C4-2B (cell line): Measurements from ENCODE around the gene GLRX3.

Experiments used
- CTCF ChIP-seq: fragments of 450-650 bp; conservative IDR thresholded peaks from 2 replicates; pipeline ENCODE4 v1.5.1; 2017; ENCODE audit warnings: mild to moderate bottlenecking
- ZFX ChIP-seq: fragments of 450-650 bp; IDR thresholded peaks from 2 replicates; pipeline ENCODE4 v1.6.1; 2017

DNA sequence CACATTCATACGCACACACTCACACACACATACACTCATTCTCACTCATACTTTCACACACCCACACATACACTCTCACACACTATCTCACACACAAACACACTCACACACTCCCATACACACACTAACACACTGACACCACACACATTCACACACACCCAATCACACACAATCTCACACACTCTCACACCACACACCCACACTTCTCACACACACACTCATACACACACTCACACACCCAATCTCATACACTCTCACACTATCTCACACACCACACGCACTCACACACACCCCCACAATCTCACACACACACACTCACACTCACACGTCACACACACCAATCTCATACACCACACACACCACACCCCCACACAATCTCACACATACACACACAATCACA lies 71.0 kb downstream of the GLRX3 start:
- TF ChIP-seq CTCF (no peak), ZFX (no peak)
